Measurements from ENCODE around the gene RBFOX1.

The RBFOX1 gene

DNA sequence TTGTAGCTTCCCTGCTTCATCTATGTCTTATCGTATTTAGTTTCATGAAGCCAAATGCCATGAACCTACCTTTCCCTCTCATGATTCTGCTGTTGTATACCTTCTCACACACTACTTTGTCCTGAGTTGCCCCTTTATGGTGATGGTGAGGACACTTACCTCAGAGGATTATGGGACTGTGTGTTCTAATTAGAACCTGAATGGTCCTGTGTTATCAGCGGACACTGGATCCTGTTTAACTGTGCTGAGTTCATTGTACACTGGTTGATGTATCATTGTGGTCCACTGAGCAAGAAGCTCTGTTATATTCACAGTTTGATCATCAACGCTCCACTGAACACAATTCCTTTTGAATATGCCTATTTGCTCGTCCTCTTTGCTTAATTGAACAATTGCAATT lies 343.0 kb downstream of the RBFOX1 start:
- H3K4me3 ChIP-seq (ENCODE audit: low read depth, low read length): no peak overlapping the region
- no peak for DNase-seq (ENCODE audit: low read depth, low spot score)
- TF ChIP-seq, protein P1, sequence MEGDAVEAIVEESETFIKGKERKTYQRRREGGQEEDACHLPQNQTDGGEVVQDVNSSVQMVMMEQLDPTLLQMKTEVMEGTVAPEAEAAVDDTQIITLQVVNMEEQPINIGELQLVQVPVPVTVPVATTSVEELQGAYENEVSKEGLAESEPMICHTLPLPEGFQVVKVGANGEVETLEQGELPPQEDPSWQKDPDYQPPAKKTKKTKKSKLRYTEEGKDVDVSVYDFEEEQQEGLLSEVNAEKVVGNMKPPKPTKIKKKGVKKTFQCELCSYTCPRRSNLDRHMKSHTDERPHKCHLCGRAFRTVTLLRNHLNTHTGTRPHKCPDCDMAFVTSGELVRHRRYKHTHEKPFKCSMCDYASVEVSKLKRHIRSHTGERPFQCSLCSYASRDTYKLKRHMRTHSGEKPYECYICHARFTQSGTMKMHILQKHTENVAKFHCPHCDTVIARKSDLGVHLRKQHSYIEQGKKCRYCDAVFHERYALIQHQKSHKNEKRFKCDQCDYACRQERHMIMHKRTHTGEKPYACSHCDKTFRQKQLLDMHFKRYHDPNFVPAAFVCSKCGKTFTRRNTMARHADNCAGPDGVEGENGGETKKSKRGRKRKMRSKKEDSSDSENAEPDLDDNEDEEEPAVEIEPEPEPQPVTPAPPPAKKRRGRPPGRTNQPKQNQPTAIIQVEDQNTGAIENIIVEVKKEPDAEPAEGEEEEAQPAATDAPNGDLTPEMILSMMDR (IDR thresholded peaks at IDR 0.05; ENCODE audit: low read depth, low read length): no peak
- in situ Hi-C loops (cut with HindIII; ENCODE audit: low sequenced_read_pairs): no loop called here

DNA sequence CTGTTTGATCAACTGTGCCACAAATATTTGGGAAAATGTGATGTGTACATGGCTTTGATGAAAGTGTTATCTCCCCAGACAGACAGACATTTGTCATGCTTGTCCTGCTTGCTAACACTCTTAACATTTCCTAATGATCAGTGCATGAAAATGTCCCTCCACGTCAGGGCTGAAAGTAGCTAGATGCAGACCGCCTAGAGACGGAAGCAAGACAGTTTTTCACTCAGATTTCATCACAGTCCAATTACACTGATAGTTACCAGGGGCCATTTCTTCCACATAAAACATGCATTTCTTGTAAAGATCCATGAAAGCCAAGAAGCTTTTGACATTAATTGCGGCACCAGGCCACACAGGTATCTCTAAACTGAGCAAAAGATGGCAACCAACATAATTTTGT lies 347.7 kb downstream of the RBFOX1 start:
- H3K4me3 ChIP-seq (ENCODE audit: low read depth, low read length): no peak overlapping the region
- in situ Hi-C loops (cut with HindIII; ENCODE audit: low sequenced_read_pairs): no loop called here
- no peak for DNase-seq (ENCODE audit: low read depth, low spot score)
- TF ChIP-seq, protein P1 (IDR thresholded peaks at IDR 0.05; ENCODE audit: low read depth, low read length): no peak

DNA sequence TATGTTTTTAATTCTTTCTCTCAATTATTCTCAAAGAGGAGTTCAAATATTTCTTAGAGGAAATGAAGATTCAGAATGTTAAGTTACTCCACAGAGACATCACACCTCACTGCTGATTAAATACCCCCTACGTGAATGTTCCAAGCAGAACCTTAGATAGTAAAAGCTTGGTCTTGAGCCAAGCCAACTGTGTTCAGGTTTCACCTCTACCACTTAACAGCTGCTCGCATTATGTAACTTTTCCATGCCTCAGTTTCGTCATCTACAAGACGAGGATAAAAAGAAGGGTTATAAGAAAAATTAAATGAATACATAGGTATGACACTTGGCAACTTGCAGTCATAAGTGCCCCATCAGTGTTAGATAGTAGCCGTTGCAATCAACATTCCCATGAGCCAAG lies 356.2 kb downstream of the RBFOX1 start:
- in situ Hi-C loops (cut with HindIII; ENCODE audit: low sequenced_read_pairs): no loop called here
- TF ChIP-seq, protein P1 (IDR thresholded peaks at IDR 0.05; ENCODE audit: low read depth, low read length): no peak
- no peak overlapping the region for H3K4me3 ChIP-seq (ENCODE audit: low read depth, low read length)
- no peak for DNase-seq (ENCODE audit: low read depth, low spot score)

DNA sequence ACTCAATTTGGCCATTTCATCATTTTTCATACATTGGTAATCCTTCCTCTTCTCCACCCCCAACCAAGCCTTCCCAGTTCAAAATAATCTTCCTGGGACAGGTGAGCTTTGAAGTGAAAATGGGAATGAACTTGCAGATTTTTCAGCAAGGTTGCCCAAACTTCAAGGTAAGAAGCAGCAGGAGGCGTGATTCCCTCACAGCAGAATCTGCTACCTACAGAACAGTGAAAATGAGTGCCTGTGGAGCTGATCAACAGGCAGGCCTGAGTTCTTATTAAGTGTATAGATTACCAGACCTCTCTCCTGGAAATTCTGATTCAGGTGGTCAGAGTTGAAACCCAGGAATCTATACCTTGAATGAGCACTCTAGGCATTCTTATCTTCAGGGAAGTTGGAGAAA lies 356.6 kb downstream of the RBFOX1 start:
- in situ Hi-C loops (cut with HindIII; ENCODE audit: low sequenced_read_pairs): no loop called here
- TF ChIP-seq, protein P1 (IDR thresholded peaks at IDR 0.05; ENCODE audit: low read depth, low read length): no peak
- no peak for DNase-seq (ENCODE audit: low read depth, low spot score)
- H3K4me3 ChIP-seq (ENCODE audit: low read depth, low read length): no peak overlapping the region

DNA sequence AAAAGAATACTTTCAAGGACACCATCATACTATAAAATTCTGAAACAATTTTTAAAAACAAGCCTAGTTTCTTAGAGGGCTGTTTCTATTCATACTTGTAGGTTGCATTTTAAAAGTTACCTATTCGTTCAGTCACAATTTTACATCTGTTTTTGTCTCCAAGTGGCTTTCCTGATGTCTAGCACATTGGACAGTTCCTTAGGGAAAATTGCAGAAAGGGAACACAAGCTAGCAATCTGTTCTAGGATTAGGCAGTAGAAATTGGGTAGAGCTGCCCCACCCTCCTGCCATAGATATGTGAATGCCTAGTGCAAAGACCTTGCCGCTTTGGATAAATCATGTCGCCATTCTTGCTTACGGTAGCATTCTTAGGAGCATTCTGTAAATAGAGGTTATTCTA lies 358.9 kb downstream of the RBFOX1 start:
- no peak overlapping the region for H3K4me3 ChIP-seq (ENCODE audit: low read depth, low read length)
- TF ChIP-seq, protein P1 (IDR thresholded peaks at IDR 0.05; ENCODE audit: low read depth, low read length): no peak
- no peak for DNase-seq (ENCODE audit: low read depth, low spot score)
- in situ Hi-C loops (cut with HindIII; ENCODE audit: low sequenced_read_pairs): no loop called here

DNA sequence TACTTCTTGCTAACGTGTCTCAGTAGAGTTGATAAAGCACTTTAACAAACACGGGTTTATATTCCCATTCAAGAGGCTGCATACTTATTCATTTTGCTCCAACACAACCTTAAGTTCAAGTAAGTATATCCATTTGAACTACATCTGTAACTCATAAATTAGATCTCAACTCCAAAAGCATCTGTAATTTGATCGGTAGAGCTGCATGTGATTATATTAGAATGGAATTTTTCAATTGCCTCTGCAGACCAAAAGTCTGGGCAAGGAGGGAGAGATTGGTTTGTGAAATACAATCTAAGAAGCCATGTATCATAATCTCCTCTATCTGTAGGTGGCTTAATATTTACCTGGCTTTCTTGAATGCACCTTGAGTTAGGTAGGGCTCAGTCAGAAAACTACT lies 371.0 kb downstream of the RBFOX1 start:
- H3K4me3 ChIP-seq (ENCODE audit: low read depth, low read length): no peak overlapping the region
- TF ChIP-seq, protein P1 (IDR thresholded peaks at IDR 0.05; ENCODE audit: low read depth, low read length): no peak
- in situ Hi-C loops (cut with HindIII; ENCODE audit: low sequenced_read_pairs): no loop called here
- no peak for DNase-seq (ENCODE audit: low read depth, low spot score)

DNA sequence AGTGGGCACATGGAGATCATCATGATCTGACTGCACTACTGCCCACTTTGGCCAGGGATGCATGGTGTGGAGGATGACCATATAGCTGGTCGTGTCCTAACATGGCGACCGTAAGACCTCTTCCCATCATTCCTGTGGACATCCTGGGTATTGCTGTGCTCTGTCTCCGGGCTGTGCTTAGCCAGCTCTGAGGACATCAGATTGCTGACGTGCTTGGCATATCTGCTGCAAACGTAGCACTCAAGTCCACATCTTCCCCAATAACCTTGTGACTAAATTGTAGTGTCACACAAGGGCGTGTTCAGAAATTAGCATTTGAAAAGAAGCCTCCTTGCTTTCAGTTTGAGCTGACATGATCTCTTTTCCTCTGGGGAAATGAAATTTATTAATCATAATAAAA lies 373.2 kb downstream of the RBFOX1 start:
- in situ Hi-C loops (cut with HindIII; ENCODE audit: low sequenced_read_pairs): no loop called here
- no peak for DNase-seq (ENCODE audit: low read depth, low spot score)
- TF ChIP-seq, protein P1 (IDR thresholded peaks at IDR 0.05; ENCODE audit: low read depth, low read length): no peak
- no peak overlapping the region for H3K4me3 ChIP-seq (ENCODE audit: low read depth, low read length)

Measured in astrocyte of the spinal cord (primary cell).